Osteoblast (primary cell): Measurements from ENCODE around the gene SON. TPM values are rescaled to one million over a fixed set of nuclear protein-coding genes. Genes with fewer than 3 reads are reported as not detected.
A peak's percentile ranks its signal among the peaks of the same experiment; 100 is the strongest.

ENCODE experiments used
- DNase-seq: peaks from one replicate; pipeline ENCODE4 v3.0.0; 2011; ENCODE audit warnings: low spot score, mixed read lengths; ENCODE audit not compliant: insufficient read length; ENCODE audit errors: missing footprints
- H2AFZ ChIP-seq: 2 replicates; pipeline ENCODE4 v1.6.0; 2011; ENCODE audit warnings: mild to moderate bottlenecking, low read length
- H3K27ac ChIP-seq: 2 replicates; pipeline ENCODE4 v1.5.1; 2011; ENCODE audit warnings: mild to moderate bottlenecking, low read depth, low read length, moderate library complexity
- H3K27me3 ChIP-seq: 2 replicates; pipeline ENCODE4 v1.6.0; 2012; ENCODE audit warnings: mild to moderate bottlenecking, control low read depth, inconsistent platforms, low read length, moderate library complexity; ENCODE audit not compliant: insufficient read depth
- H3K36me3 ChIP-seq: 2 replicates; pipeline ENCODE4 v1.5.1; 2011; ENCODE audit warnings: mild to moderate bottlenecking, low read length, control low read depth, moderate library complexity; ENCODE audit not compliant: insufficient read depth
- H3K4me1 ChIP-seq: 2 replicates; pipeline ENCODE4 v1.5.1; 2011; ENCODE audit warnings: mild to moderate bottlenecking, low read length, control low read depth, moderate library complexity; ENCODE audit not compliant: insufficient read depth
- H3K4me2 ChIP-seq: 2 replicates; pipeline ENCODE4 v1.6.0; 2011; ENCODE audit warnings: mild to moderate bottlenecking, low read length; ENCODE audit not compliant: insufficient read depth
- H3K4me3 ChIP-seq: fragments of 200-600 bp; sonication (generic); 3 replicates; pipeline ENCODE4 v1.5.1; 2012; ENCODE audit warnings: mild to moderate bottlenecking, low read length, inconsistent platforms; ENCODE audit not compliant: insufficient read depth
- H3K79me2 ChIP-seq: 2 replicates; pipeline ENCODE4 v1.6.0; 2012; ENCODE audit warnings: mild to moderate bottlenecking, low read length, control low read depth, inconsistent platforms; ENCODE audit not compliant: insufficient read depth
- H3K9me3 ChIP-seq: 2 replicates; pipeline ENCODE4 v1.5.1; 2011; ENCODE audit warnings: low read depth, low read length, control low read depth
- H4K20me1 ChIP-seq: 2 replicates; pipeline ENCODE4 v1.6.0; 2012; ENCODE audit warnings: mild to moderate bottlenecking, low read length, control low read depth; ENCODE audit not compliant: insufficient read depth
- total RNA-seq: library from RNA; depleted of rRNA; stranded (reverse); fragments of >200 nt; gene quantifications from 2 replicates; pipeline ENCODE4 v1.2.3, GENCODE V29; 2012
- TF ChIP-seq, protein P1 (sequence below): IDR thresholded peaks from 2 replicates; pipeline ENCODE4 v1.5.1; 2011; ENCODE audit warnings: mild to moderate bottlenecking, low read depth, low read length, moderate library complexity; ENCODE audit errors: extremely low read depth

SON gene
- total RNA-seq, 1 donor = 137 TPM

DNA sequence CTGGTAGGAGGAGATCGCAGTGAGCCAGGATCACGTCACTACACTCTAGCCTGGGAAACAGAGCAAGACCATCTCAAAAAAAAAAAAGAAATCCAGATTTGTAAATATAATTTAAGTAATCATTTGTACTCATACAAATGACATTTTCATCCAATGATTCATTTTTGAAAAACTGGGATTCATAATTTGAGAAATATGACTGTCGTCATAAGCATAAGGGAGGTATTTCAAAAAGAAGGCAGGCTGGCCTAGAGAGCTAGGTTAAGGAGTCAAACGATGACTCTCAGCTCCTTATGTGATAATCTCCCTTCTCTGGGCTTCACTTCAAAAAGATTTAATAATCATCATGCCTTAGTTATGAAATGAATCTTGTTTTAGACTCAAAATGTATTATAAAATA, 3.2 kb upstream of the SON start:
- peaks cover 66% of the 10 kb centered on the region for H3K79me2 ChIP-seq
- H3K36me3 ChIP-seq = peaks cover 34% of the 10 kb centered on the region
- DNase-seq = peak; percentile 91

DNA sequence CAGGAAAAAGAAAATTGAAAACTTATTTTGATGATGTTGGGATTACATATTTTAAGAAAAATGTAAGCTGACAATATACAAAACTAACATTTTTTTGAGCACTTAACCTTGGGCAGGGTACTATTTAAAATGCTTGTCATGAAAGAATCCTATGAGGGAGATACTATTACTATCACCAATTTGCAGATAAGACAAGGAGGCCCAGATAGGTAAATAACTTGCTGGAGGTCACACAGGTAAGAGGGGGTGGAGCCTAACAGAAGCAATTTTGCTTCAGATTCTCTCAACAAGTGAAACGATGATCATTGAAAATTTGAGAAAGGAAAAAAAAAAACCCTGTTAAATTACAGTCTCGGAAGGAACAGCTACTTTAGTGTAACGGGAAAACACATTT, 2.1 kb upstream of the SON start:
- peak overlapping the region; percentile 92 for H3K4me2 ChIP-seq
- H3K79me2 ChIP-seq = peaks cover 77% of the 10 kb centered on the region
- peaks cover 25% of the 10 kb centered on the region for H4K20me1 ChIP-seq
- DNase-seq = no peak
- H3K36me3 ChIP-seq = peaks cover 32% of the 10 kb centered on the region
- no peaks in the 10 kb centered on the region for H3K9me3 ChIP-seq
- TF ChIP-seq, protein P1, sequence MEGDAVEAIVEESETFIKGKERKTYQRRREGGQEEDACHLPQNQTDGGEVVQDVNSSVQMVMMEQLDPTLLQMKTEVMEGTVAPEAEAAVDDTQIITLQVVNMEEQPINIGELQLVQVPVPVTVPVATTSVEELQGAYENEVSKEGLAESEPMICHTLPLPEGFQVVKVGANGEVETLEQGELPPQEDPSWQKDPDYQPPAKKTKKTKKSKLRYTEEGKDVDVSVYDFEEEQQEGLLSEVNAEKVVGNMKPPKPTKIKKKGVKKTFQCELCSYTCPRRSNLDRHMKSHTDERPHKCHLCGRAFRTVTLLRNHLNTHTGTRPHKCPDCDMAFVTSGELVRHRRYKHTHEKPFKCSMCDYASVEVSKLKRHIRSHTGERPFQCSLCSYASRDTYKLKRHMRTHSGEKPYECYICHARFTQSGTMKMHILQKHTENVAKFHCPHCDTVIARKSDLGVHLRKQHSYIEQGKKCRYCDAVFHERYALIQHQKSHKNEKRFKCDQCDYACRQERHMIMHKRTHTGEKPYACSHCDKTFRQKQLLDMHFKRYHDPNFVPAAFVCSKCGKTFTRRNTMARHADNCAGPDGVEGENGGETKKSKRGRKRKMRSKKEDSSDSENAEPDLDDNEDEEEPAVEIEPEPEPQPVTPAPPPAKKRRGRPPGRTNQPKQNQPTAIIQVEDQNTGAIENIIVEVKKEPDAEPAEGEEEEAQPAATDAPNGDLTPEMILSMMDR = no peak
- peak overlapping the region; percentile 100 for H3K27ac ChIP-seq
- H3K27me3 ChIP-seq = no peaks in the 10 kb centered on the region
- H3K4me1 ChIP-seq = peaks cover 34% of the 10 kb centered on the region
- H2AFZ ChIP-seq = no peak overlapping the region
- H3K4me3 ChIP-seq = no peak overlapping the region

More for the DNA sequence above, 3.2 kb upstream of the SON start:
- peaks cover 25% of the 10 kb centered on the region for H3K4me1 ChIP-seq
- peak overlapping the region; percentile 100 for H3K27ac ChIP-seq
- no peak overlapping the region for H3K4me3 ChIP-seq
- peak overlapping the region; percentile 92 for H3K4me2 ChIP-seq
- H3K9me3 ChIP-seq = no peaks in the 10 kb centered on the region
- no peak overlapping the region for H2AFZ ChIP-seq
- no peaks in the 10 kb centered on the region for H3K27me3 ChIP-seq
- TF ChIP-seq, protein P1 = no peak
- peaks cover 14% of the 10 kb centered on the region for H4K20me1 ChIP-seq

DNA sequence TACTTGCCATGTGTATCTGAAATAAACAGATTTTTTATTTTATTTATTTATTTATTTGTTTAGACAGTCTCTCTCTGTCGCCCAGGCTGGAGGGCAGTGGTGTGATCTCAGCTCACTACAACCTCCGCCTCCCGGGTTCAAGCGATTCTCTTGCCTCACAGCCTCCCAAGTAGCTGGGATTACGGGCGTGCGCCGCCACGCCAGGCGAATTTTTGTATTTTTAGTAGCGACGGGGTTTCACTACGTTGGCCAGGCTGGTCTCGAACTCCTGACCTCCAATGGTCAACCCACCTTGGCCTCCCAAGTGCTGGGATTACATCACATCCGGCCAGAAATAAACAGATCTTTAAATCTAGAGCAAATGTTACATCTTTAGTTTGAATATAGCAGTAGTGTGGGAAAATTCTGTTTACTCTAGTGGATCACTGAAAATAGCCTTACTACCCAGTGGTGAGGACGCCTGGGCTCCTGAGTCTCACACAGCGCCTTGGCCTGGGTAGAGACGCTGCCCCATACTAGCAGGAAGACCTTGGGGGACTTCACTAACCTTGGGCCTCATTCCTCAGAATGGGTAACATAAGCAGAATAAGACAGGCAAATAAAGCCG, 1.6 kb upstream of the SON start:
- H4K20me1 ChIP-seq = peaks cover 30% of the 10 kb centered on the region
- H3K9me3 ChIP-seq = no peaks in the 10 kb centered on the region
- TF ChIP-seq, protein P1 = no peak
- peaks cover 34% of the 10 kb centered on the region for H3K4me1 ChIP-seq
- no peaks in the 10 kb centered on the region for H3K27me3 ChIP-seq
- peak overlapping the region; percentile 86 for H3K4me3 ChIP-seq
- DNase-seq = no peak
- peak overlapping the region; percentile 90 for H2AFZ ChIP-seq
- peak overlapping the region; percentile 92 for H3K4me2 ChIP-seq
- peaks cover 28% of the 10 kb centered on the region for H3K36me3 ChIP-seq
- H3K27ac ChIP-seq = peak overlapping the region; percentile 100
- peaks cover 80% of the 10 kb centered on the region for H3K79me2 ChIP-seq

DNA sequence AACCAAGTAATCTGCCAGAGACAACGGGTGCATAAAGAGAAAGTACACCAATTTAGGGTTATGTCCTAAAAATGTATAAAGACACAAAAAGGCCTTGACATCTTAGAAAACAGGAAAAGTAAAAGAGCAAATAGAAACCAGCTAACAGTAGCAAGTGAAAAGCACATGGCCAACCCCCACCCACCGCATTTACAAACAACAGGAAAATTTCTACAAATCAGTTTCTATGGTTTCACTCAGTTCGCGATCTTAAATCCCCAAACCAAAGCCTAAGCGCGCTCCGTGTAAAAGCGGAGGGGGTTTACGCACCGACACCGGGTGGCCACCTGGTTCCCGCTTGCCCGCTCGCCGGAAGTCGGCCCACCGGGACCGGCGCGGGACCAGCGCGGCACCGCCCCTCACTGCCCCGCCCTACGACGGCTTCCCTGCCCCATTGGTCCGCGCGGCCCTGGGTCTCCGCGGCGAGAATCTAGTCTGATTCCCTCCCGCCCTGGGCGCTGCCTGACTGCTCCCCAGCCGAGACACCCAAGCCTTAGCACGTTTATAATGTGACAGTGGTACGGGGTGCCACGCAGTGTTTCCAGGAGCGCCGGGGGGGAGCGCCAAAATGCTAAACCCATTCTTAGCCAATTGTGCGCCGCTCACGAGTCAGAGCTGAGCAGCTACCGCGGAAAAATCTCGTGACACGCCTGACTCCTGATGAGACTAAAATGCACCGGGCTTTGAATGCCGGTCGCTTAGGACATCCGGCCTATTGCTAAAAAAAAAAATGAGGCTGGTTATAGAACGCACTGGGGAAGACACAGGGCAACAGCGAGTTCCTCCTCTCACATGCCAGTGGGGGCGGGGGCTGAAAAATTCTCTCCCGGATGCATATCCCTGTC, 840 bp upstream of the SON start, which contains the start of gene GART:
Gene GART (minus strand): TSS at position 362 of the 884 bp plus-strand sequence. CDS start 2,802 bp downstream, outside the sequence.
- Histone ChIP-seq H2AFZ (peak within 1 kb of the TSS; percentile 90), H3K4me2 (peak within 1 kb of the TSS; percentile 92), H3K9me3 (no peaks in the 10 kb centered on the region), H3K79me2 (peaks cover 81% of the 10 kb centered on the region), H4K20me1 (peaks cover 31% of the 10 kb centered on the region), H3K4me1 (peaks cover 34% of the 10 kb centered on the region), H3K27ac (peak within 1 kb of the TSS; percentile 100), H3K27me3 (no peaks in the 10 kb centered on the region), H3K36me3 (peaks cover 28% of the 10 kb centered on the region), H3K4me3 (peak within 1 kb of the TSS; percentile 86)
- TF ChIP-seq, protein P1 = no peak
- DNase-seq = peak; percentile 87
